Endothelial cell of umbilical vein (primary cell): Measurements from ENCODE around the gene ITGA8. TPM values are rescaled to one million over a fixed set of nuclear protein-coding genes. Genes with fewer than 3 reads are reported as not detected.

Experiments
- BruUV-seq: library from RNA; stranded (reverse); fragments of 400-500 nt; replicated peaks from 2 replicates; lab custom pipeline; 2021; lab: Mats Ljungman, UMichigan
- CTCF ChIA-PET: fragments of 300-600, 350-600 bp; sonication (Branson Sonifier 250); formaldehyde crosslinking; loops from one replicate; lab custom pipeline; 2021; ENCODE audit warnings: antibody characterized with exemption, inconsistent platforms; lab: Charles Lee
- POLR2A ChIA-PET: fragments of 300-600, 350-600 bp; sonication (Branson Sonifier 250); formaldehyde crosslinking; loops from one replicate; lab custom pipeline; 2021; ENCODE audit warnings: antibody characterized with exemption, inconsistent platforms; lab: Charles Lee
- DNase-seq: peaks from one replicate; pipeline ENCODE4 v3.0.0-alpha.2; 2011; ENCODE audit warnings: low read depth, low spot score
- FAIRE-seq: peaks from 2 replicates; lab custom pipeline; 2011; peaks lifted over from hg19 to GRCh38; lab: Jason Lieb, UNC
- H2AFZ ChIP-seq: 2 replicates; pipeline ENCODE4 v1.6.0; 2012; ENCODE audit warnings: low read depth, low read length, control low read depth, inconsistent platforms
- H3K27ac ChIP-seq: 2 replicates; pipeline ENCODE4 v1.5.1; 2011; ENCODE audit warnings: low read depth, mild to moderate bottlenecking, control low read depth, low read length, moderate library complexity; ENCODE audit not compliant: insufficient read depth
- H3K27me3 ChIP-seq, 2 experiments: 2 replicates each; pipeline versions ENCODE4 v1.6.0 to v1.6.1; 2011; ENCODE audit warnings: low read length in 2 of 2, mixed read lengths in 1 of 2; ENCODE audit not compliant: control insufficient read depth in 2 of 2, insufficient read depth in 2 of 2
- H3K36me3 ChIP-seq, 2 experiments: 2 replicates in 1 of 2; 3 replicates in 1 of 2; pipeline ENCODE4 v1.5.1; 2011; ENCODE audit warnings: low read length in 2 of 2, mild to moderate bottlenecking in 1 of 2, moderate library complexity in 1 of 2; ENCODE audit not compliant: control insufficient read depth in 2 of 2, insufficient read depth in 2 of 2; ENCODE audit errors: extremely low read depth in 1 of 2
- H3K4me1 ChIP-seq: 3 replicates; pipeline ENCODE4 v1.5.1; 2011; ENCODE audit warnings: mild to moderate bottlenecking, low read length; ENCODE audit not compliant: control insufficient read depth, insufficient read depth; ENCODE audit errors: extremely low read depth
- H3K4me2 ChIP-seq: 2 replicates; pipeline ENCODE4 v1.6.1; 2011; ENCODE audit warnings: low read length, control low read depth, mixed read lengths; ENCODE audit not compliant: insufficient read depth
- H3K4me3 ChIP-seq, 3 experiments: fragments of 200-600 bp in 1 of 3; sonication (generic), shearing (Covaris generic) in 1 of 3; replicated peaks in 1 of 3; 2 replicates each; pipeline ENCODE4 v1.5.1; 2011 to 2016; ENCODE audit warnings: control low read depth in 3 of 3, low read length in 3 of 3, mild to moderate bottlenecking in 2 of 3, inconsistent platforms in 1 of 3, low read depth in 1 of 3, moderate library complexity in 1 of 3; ENCODE audit not compliant: insufficient read depth in 1 of 3
- H3K79me2 ChIP-seq: 2 replicates; pipeline ENCODE4 v1.6.0; 2012; ENCODE audit warnings: low read length, inconsistent platforms; ENCODE audit not compliant: control insufficient read depth, insufficient read depth
- H3K9ac ChIP-seq: replicated peaks from 2 replicates; pipeline ENCODE3; 2011; ENCODE audit warnings: low read length, control low read depth; ENCODE audit not compliant: insufficient read depth; ENCODE audit errors: extremely low read depth
- H3K9me1 ChIP-seq: replicated peaks from 3 replicates; pipeline ENCODE4 v1.6.0; 2011; ENCODE audit warnings: mild to moderate bottlenecking, low read length; ENCODE audit not compliant: control insufficient read depth, insufficient read depth; ENCODE audit errors: extremely low read depth
- H3K9me3 ChIP-seq: replicated peaks from 2 replicates; pipeline ENCODE4 v1.5.1; 2012; ENCODE audit warnings: low read length, inconsistent platforms; ENCODE audit not compliant: control insufficient read depth, insufficient read depth
- H4K20me1 ChIP-seq: replicated peaks from 2 replicates; pipeline ENCODE3; 2011; ENCODE audit warnings: mild to moderate bottlenecking, low read length; ENCODE audit not compliant: control insufficient read depth, insufficient read depth; ENCODE audit errors: extremely low read depth
- CTCF ChIP-seq, 2 donors: IDR thresholded peaks; 1 replicate in 1 of 2; 2 replicates in 1 of 2; pipeline ENCODE4 v1.5.1; 2011; ENCODE audit warnings: low read length in 2 of 2, mild to moderate bottlenecking in 2 of 2, moderate library complexity in 2 of 2, control low read depth in 1 of 2, inconsistent platforms in 1 of 2, low read depth in 1 of 2; ENCODE audit not compliant: insufficient read depth in 1 of 2; ENCODE audit errors: extremely low read depth in 1 of 2
- EZH2 ChIP-seq: IDR thresholded peaks from 2 replicates; pipeline ENCODE4 v1.6.1; 2012; ENCODE audit warnings: borderline replicate concordance, low read depth, mild to moderate bottlenecking, moderate library complexity, low read length, inconsistent platforms; ENCODE audit not compliant: severe bottlenecking
- FOS ChIP-seq: IDR thresholded peaks from 2 replicates; pipeline ENCODE4 v1.6.1; 2011; ENCODE audit warnings: mild to moderate bottlenecking, low read length, moderate library complexity, borderline replicate concordance; ENCODE audit not compliant: insufficient read depth
- GATA2 ChIP-seq: IDR thresholded peaks from 2 replicates; pipeline ENCODE4 v1.7.0; 2011; ENCODE audit warnings: low read depth, mild to moderate bottlenecking, moderate library complexity, mixed read lengths, low read length; ENCODE audit not compliant: insufficient read length, insufficient read depth
- JUN ChIP-seq: IDR thresholded peaks from 2 replicates; pipeline ENCODE4 v1.6.1; 2011; ENCODE audit warnings: borderline replicate concordance, low read depth; ENCODE audit not compliant: insufficient read length, insufficient read depth
- MAX ChIP-seq: IDR thresholded peaks from 2 replicates; pipeline ENCODE4 v1.6.1; 2011; ENCODE audit not compliant: insufficient read depth, insufficient read length
- MYC ChIP-seq: IDR thresholded peaks from one replicate; pipeline ENCODE4 v1.6.1; 2011; ENCODE audit warnings: mild to moderate bottlenecking, low read depth, low read length
- POLR2A ChIP-seq: IDR thresholded peaks from 2 replicates; pipeline ENCODE4 v1.6.1; 2012; ENCODE audit warnings: low read depth, mild to moderate bottlenecking, control low read depth, low read length
- POLR2AphosphoS5 ChIP-seq: IDR thresholded peaks from 2 replicates; pipeline ENCODE4 v1.6.1; 2012; ENCODE audit warnings: low read depth, mild to moderate bottlenecking, control low read depth, low read length, moderate library complexity; ENCODE audit not compliant: insufficient read depth
- dilution Hi-C: fragments of 300-500 bp; cut with MboI; formaldehyde crosslinking; loops from one replicate; pipeline ENCODE4 v1.15.0; 2019; ENCODE audit warnings: low sequenced_read_pairs; ENCODE audit not compliant: extremely low pct_ligation_motif_present
- intact Hi-C: fragments of 100-400 bp; cut with micrococcal nuclease; formaldehyde crosslinking; loops from one replicate; pipeline ENCODE4 v1.10.0; 2022
- polyA plus RNA-seq, 4 experiments: library from polyadenylated mRNA; depleted of rRNA in 3 of 4; stranded (reverse) in 3 of 4; unstranded in 1 of 4; fragments of >200 nt; gene quantifications; 2 replicates each; pipeline versions ENCODE4 v1.2.1 to v1.2.3, GENCODE V29; 2011 to 2012; ENCODE audit warnings: missing spikeins in 1 of 4
- total RNA-seq: library from RNA; stranded (reverse); gene quantifications from 2 replicates; pipeline ENCODE4 v1.2.3, GENCODE V29; 2021

Gene ITGA8
- total and polyA plus RNA-seq, 2 donors (not counting 3 experiments of a cell fraction or from before 2014, with no cell fraction given) = 0.04 to 0.40 TPM

GRCh38 chr10:15636446-15636845 is 83.3 kb downstream of the ITGA8 start:
- Histone ChIP-seq H4K20me1 (no peaks in the 10 kb centered on the region), H3K27ac (no peak overlapping the region), H3K4me2 (no peak overlapping the region), H3K79me2 (no peaks in the 10 kb centered on the region), H2AFZ (no peak overlapping the region), H3K9ac (no peak overlapping the region), H3K4me1 (peaks cover 7% of the 10 kb centered on the region), H3K36me3 (no peaks in the 10 kb centered on the region), H3K9me1 (no peaks in the 10 kb centered on the region), H3K4me3 (no peak overlapping the region), H3K9me3 (no peaks in the 10 kb centered on the region), H3K27me3 (no peaks in the 10 kb centered on the region)
- dilution Hi-C loops = no loop called here
- FAIRE-seq = no peak
- TF ChIP-seq CTCF (IDR thresholded peaks at IDR 0.05; ENCODE audit: extremely low read depth in 1 of 2, insufficient read depth in 1 of 2, low read depth in 1 of 2, low read length in 2 of 2) = no peak
- no TSS peak for BruUV-seq
- POLR2A ChIA-PET = no interaction called here
- intact Hi-C loops = no loop called here
- CTCF ChIA-PET = interaction anchor here (2.0 kb wide), 1 partner anchor 51 kb away, joined by 6 read pairs; no protein-coding TSS in a partner anchor
- no peak for DNase-seq

GRCh38 chr10:15632456-15633091 is 87.1 kb downstream of the ITGA8 start:
- H3K4me2 ChIP-seq = no peak overlapping the region
- no peak for DNase-seq
- no peaks in the 10 kb centered on the region for H3K9me3 ChIP-seq
- no peaks in the 10 kb centered on the region for H4K20me1 ChIP-seq
- H2AFZ ChIP-seq = no peak overlapping the region
- H3K36me3 ChIP-seq = no peaks in the 10 kb centered on the region
- no peak for FAIRE-seq
- no peak overlapping the region for H3K9ac ChIP-seq
- dilution Hi-C loops (no loop called here), intact Hi-C loops (no loop called here)
- CTCF ChIA-PET = interaction anchor here (0.7 to 1.5 kb wide), 3 partner anchors 47 to 92 kb away, joined by 3 to 6 read pairs (median 3); no protein-coding TSS in a partner anchor
- TF ChIP-seq GATA2 (no peak), MAX (no peak), MYC (no peak), POLR2AphosphoS5 (no peak), CTCF (IDR thresholded peaks at IDR 0.05; ENCODE audit: extremely low read depth in 1 of 2, insufficient read depth in 1 of 2, low read depth in 1 of 2, low read length in 2 of 2) (no peak), EZH2 (no peak), POLR2A (no peak), JUN (no peak), FOS (no peak)
- no peak overlapping the region for H3K27ac ChIP-seq
- H3K79me2 ChIP-seq = no peaks in the 10 kb centered on the region
- peaks cover 27% of the 10 kb centered on the region for H3K4me1 ChIP-seq
- no peak overlapping the region for H3K4me3 ChIP-seq
- H3K9me1 ChIP-seq = no peaks in the 10 kb centered on the region
- no TSS peak for BruUV-seq
- POLR2A ChIA-PET = no interaction called here
- H3K27me3 ChIP-seq = no peaks in the 10 kb centered on the region
